Hepatocyte (in vitro differentiated cells): ENCODE measurements around the gene TOB2. TPM values are rescaled to one million over a fixed set of nuclear protein-coding genes. Genes with fewer than 3 reads are reported as not detected.

Experiments
- DNase-seq: peaks from one replicate; pipeline ENCODE4 v3.0.0-alpha.2; 2016; ENCODE audit warnings: low spot score
- H2AFZ ChIP-seq: fragments of 200-600 bp; sonication (generic); 2 replicates; pipeline ENCODE4 v1.6.0; 2016; ENCODE audit warnings: antibody characterized with exemption, mild to moderate bottlenecking
- H3K27ac ChIP-seq: fragments of 200-600 bp; sonication (generic); 2 replicates; pipeline ENCODE4 v1.5.1; 2016; ENCODE audit warnings: mild to moderate bottlenecking
- H3K27me3 ChIP-seq: fragments of 200-600 bp; sonication (generic); 2 replicates; pipeline ENCODE4 v1.6.1; 2016
- H3K36me3 ChIP-seq: fragments of 200-600 bp; sonication (generic); replicated peaks from 2 replicates; pipeline ENCODE4 v1.5.1; 2016; ENCODE audit warnings: low read depth; ENCODE audit not compliant: insufficient read depth
- H3K4me1 ChIP-seq: fragments of 200-600 bp; sonication (generic); 2 replicates; pipeline ENCODE4 v1.5.1; 2016; ENCODE audit warnings: mild to moderate bottlenecking, moderate library complexity; ENCODE audit not compliant: insufficient read depth
- H3K4me2 ChIP-seq: fragments of 200-600 bp; sonication (generic); 2 replicates; pipeline ENCODE4 v1.6.0; 2016
- H3K4me3 ChIP-seq: fragments of 200-600 bp; sonication (generic); 2 replicates; pipeline ENCODE4 v1.5.1; 2016; ENCODE audit warnings: mild to moderate bottlenecking
- H3K79me2 ChIP-seq: fragments of 200-600 bp; sonication (generic); 2 replicates; pipeline ENCODE4 v1.6.0; 2017; ENCODE audit warnings: mild to moderate bottlenecking
- H3K9me2 ChIP-seq: fragments of 200-600 bp; sonication (generic); replicated peaks from 2 replicates; pipeline ENCODE4 v1.6.0; 2017; ENCODE audit warnings: mild to moderate bottlenecking; ENCODE audit not compliant: insufficient read depth
- H3K9me3 ChIP-seq: fragments of 200-600 bp; sonication (generic); 2 replicates; pipeline ENCODE4 v1.5.1; 2016; ENCODE audit warnings: low read depth, mild to moderate bottlenecking
- H4K20me1 ChIP-seq: fragments of 200-600 bp; sonication (generic); 2 replicates; pipeline ENCODE4 v1.6.0; 2016; ENCODE audit warnings: mild to moderate bottlenecking; ENCODE audit not compliant: insufficient read depth, poor library complexity, severe bottlenecking
- EZH2 ChIP-seq: fragments of 200-600 bp; sonication (generic); IDR thresholded peaks from 2 replicates; pipeline ENCODE4 v1.6.1; 2016; ENCODE audit warnings: antibody characterized with exemption, mild to moderate bottlenecking, borderline replicate concordance
- EZH2phosphoT487 ChIP-seq: fragments of 200-600 bp; sonication (generic); IDR thresholded peaks from one replicate; pipeline ENCODE4 v1.6.1; 2018; ENCODE audit warnings: antibody characterized with exemption, mild to moderate bottlenecking, low read depth, moderate library complexity; ENCODE audit not compliant: unreplicated experiment, severe bottlenecking
- WGBS: methylation state at CpG from one replicate; pipeline ENCODE4 v1.1.6; 2016; ENCODE audit warnings: low lambda C conversion rate; ENCODE audit errors: missing lambda C conversion rate; 5-methylcytosine and 5-hydroxymethylcytosine counted together
- polyA plus RNA-seq: library from polyadenylated mRNA; unstranded; fragments of >200 nt; fragmentation: Nextera tagmentation; extraction: Ambion mirVana; gene quantifications from 2 replicates; pipeline ENCODE4 v1.2.1, GENCODE V29; 2016
- total RNA-seq: library from RNA; depleted of rRNA; stranded (reverse); fragments of >200 nt; gene quantifications from 2 replicates; pipeline ENCODE4 v1.2.3, GENCODE V29; 2014
- TF ChIP-seq, protein P1 (sequence below): fragments of 200-600 bp; sonication (generic); IDR thresholded peaks from 2 replicates; pipeline ENCODE4 v1.5.1; 2016; ENCODE audit warnings: antibody characterized with exemption, mild to moderate bottlenecking; ENCODE audit not compliant: poor library complexity

The TOB2 gene
- total and polyA plus RNA-seq, 2 experiments from 2014 or later = 37.8 to 38.5 TPM

DNA sequence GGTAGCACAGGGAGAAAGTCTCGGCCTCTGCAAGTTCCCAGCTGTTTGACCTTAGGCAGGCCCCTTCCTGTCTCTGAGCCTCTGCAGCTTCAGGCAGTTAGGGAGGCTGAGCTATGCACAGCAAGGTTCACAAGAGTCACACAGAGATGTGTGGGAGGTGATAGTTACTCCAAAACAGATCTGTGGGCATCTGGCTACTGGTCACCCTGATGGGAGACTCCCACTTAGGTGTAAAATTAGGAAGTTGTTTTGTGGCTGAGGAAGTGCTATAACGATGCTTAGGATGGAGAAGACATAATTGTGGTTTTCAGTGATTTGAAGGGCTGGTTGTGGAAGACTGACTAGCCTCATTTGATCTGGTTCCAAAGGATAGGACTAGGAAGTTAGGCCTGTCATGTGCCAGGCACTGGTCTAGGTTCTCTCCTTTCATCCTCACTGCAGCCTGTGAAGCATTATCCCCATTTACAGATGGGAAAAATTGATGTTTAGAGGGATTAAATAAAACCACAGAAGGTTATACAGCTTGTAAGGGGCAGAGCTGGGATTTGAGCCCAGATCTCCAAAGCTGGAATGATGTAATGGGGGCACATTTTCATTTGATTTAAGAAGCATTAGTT, 35.8 kb upstream of the TOB2 start:
- Histone ChIP-seq H3K4me2 (no peak overlapping the region), H3K27ac (peak overlapping the region; percentile 49), H2AFZ (no peak overlapping the region), H3K9me2 (no peaks in the 10 kb centered on the region), H3K27me3 (no peaks in the 10 kb centered on the region), H3K4me3 (no peak overlapping the region), H4K20me1 (peaks cover 59% of the 10 kb centered on the region), H3K9me3 (no peaks in the 10 kb centered on the region), H3K4me1 (peaks cover 35% of the 10 kb centered on the region), H3K36me3 (no peaks in the 10 kb centered on the region), H3K79me2 (peaks cover 99% of the 10 kb centered on the region)
- 65% methylated on average over 2 of the region's 2 CpGs for WGBS
- no peak for DNase-seq
- TF ChIP-seq, protein P1, sequence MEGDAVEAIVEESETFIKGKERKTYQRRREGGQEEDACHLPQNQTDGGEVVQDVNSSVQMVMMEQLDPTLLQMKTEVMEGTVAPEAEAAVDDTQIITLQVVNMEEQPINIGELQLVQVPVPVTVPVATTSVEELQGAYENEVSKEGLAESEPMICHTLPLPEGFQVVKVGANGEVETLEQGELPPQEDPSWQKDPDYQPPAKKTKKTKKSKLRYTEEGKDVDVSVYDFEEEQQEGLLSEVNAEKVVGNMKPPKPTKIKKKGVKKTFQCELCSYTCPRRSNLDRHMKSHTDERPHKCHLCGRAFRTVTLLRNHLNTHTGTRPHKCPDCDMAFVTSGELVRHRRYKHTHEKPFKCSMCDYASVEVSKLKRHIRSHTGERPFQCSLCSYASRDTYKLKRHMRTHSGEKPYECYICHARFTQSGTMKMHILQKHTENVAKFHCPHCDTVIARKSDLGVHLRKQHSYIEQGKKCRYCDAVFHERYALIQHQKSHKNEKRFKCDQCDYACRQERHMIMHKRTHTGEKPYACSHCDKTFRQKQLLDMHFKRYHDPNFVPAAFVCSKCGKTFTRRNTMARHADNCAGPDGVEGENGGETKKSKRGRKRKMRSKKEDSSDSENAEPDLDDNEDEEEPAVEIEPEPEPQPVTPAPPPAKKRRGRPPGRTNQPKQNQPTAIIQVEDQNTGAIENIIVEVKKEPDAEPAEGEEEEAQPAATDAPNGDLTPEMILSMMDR = no peak
- no peak for TF ChIP-seq EZH2

DNA sequence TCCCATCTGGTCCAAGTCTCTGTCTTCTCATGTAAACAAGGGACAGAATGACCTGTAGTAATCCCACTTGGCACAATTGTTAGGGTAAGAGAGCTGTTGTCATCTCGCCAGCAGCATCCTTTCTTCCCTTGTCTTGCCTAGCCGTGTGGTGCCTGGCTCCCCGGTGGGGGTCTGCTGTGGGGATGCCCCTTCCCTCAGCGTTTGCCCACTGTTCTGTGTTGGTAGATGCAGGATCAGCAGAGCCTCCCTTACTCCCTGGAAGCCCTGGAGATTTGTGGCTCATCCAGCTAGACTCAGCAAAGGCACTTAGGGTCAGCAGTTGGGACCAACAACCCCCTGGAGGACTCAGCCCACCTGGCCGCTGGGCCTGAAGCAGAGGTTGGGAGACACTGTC, 35.3 kb upstream of the TOB2 start:
- Histone ChIP-seq H2AFZ (no peak overlapping the region), H3K79me2 (peaks cover 99% of the 10 kb centered on the region), H3K9me3 (no peaks in the 10 kb centered on the region), H3K9me2 (no peaks in the 10 kb centered on the region), H3K4me2 (no peak overlapping the region), H3K27me3 (no peaks in the 10 kb centered on the region), H3K36me3 (no peaks in the 10 kb centered on the region), H3K4me1 (peaks cover 30% of the 10 kb centered on the region), H3K4me3 (no peak overlapping the region), H3K27ac (no peak overlapping the region), H4K20me1 (peaks cover 63% of the 10 kb centered on the region)
- WGBS = 75% methylated on average over 5 of the region's 5 CpGs
- TF ChIP-seq EZH2phosphoT487 (no peak), EZH2 (no peak)
- TF ChIP-seq, protein P1 = no peak
- DNase-seq = no peak

DNA sequence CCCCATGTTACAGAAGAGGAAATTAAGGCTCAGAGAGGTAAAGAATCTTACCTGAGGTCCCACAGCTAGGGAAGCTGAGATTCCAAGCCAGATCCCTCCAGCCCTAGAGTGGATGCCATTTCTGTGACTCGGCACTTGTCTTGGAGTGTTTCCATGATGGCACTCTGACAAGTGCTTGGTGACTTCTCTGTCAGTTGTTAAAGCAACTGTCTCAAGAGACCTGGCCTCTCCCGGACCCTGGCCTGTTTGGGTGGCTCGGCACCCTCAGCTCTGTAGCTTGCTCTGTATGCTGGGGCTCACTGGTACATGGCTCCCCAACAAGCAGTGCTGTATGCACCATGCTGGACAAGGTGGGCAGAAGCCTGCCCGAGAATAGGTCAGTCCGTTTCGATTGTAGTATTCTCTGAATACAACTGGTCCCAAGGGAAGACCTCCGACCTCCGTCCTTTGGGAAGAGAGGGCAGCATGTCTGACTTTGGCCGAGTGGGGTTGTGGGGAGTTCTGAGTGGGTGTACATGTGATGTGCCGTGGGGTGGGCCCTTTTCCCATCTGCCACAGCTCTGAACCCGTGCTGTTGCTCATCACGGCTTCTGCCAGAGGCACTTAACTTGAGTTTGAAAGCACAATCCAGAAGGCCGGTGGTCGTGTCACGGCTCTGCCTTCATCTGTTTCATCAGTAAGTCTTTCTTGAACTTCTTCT, 34.7 kb upstream of the TOB2 start:
- Histone ChIP-seq H2AFZ (no peak overlapping the region), H3K36me3 (no peaks in the 10 kb centered on the region), H3K27ac (peak overlapping the region; percentile 78), H3K4me1 (peaks cover 25% of the 10 kb centered on the region), H4K20me1 (peaks cover 63% of the 10 kb centered on the region), H3K4me3 (no peak overlapping the region), H3K9me3 (no peaks in the 10 kb centered on the region), H3K4me2 (no peak overlapping the region), H3K27me3 (no peaks in the 10 kb centered on the region), H3K79me2 (peaks cover 100% of the 10 kb centered on the region), H3K9me2 (no peaks in the 10 kb centered on the region)
- TF ChIP-seq EZH2 (no peak), EZH2phosphoT487 (no peak)
- TF ChIP-seq, protein P1 = no peak
- no peak for DNase-seq
- WGBS = 96% methylated on average over 15 of the region's 15 CpGs
